ENCODE data around the gene RIN1.

RIN1 gene

GRCh38 chr11:66293777-66294625 lies 42.2 kb downstream of the RIN1 start:
- DNase-seq = no peak

DNA sequence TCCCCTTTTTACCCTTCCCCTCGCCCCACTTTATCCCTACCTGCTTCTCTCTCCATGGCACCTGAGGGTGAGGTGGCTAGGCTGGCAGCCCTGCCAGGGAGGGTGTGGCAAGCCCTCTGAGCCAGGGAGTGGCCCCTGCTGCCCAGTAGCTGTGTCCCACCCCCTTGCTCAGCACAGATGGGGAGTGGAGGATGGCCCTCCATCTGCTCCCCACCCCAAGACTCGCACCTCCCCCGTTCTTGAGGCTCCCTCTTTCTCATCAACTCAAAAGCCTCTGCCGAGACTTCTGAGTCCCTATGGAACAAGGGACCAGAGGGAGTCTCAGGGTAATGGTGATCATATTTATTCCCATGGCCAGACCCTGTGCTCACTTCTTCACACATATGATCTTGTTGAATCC lies 42.9 kb downstream of the RIN1 start:
- DNase-seq = no peak

DNA sequence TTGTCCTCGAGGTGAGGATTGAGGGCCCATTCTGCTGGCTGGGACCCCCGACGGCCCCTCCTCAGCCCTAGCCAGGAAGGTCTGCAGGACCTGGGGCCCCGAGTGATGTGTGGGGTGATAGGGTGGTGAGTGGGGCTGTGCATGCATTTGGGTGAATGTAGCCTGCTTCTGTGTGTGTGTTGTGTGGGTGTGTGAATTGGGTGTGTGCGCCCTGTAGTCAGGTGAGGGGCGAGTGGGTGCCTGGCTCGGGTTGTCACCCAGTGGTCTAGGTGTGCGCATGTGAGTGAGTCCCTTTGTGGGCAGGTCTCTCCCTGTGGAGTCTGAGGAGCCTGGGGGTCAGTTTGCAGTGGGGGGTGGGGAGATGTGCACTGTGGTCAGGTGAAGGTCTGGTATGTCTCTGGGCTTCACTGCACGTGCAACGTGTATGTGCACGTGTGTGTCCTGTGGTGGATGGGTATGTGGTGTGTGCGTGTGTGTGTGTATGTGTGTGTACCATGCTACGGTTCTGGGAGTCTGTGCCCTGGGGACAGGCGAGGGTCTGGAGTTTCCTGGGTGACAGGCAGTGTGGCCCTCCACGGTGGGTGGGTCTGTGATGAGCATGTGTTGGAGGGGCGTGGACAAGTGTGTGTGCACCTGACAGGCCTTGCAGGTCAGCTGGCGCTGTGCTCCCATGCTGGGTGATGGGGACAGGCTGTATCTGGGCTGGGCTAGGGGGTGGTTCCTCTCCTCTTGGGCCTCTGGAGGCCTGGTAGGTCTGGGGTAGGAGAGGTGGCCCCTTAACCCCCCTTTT lies 43.5 kb downstream of the RIN1 start:
- DNase-seq = no peak

DNA sequence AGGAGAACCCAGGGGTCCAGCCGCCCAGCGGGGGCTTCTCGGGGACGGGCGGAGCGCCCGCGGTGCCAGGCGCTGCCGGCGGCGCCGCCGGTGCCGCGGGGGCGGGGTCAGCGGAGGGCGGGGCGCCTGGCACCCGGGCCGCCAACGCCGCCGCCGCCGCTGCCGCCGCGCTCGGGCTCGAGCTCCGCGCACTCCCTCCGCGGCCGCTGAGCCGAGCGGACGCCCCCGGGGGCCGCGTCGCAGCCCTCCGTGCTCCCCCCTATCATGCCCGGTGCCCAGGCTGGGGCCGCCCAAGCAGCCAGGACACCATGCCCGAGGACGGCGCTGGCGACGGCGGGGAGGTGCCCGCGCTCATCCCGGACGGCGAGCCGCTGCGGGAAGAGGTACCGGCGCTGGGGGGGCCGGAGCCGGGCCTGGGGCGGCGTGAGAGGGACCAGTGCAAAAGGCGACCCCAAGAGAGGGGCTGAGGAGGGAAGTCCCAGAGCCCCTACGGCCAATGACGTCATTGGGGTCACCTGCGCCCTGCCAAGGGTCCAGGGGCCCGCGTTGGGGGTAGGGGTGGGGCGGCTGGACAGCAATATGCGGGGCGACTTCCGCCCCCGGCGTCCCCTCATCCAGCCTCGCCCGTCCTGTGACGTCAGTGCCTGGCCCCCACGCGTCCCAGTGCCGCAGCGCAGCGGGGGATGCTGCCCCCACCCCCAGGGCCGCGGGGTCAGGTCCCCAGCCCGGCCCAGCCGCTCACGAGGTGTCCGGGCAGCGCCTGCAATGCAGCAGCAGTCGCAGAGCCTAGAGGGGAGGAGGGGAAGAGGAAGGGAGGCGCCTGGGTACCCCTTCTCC lies 44.3 kb downstream of the RIN1 start, which contains the start of gene TMEM151A:
Gene TMEM151A (plus strand): TSS at position 189 of the 837 bp plus-strand sequence. CDS start 120 bp downstream, at position 309.
- no peak for DNase-seq

- no peak for DNase-seq
Measured at GRCh38 chr11:66291303-66291705, 44.9 kb downstream of the RIN1 start.

DNA sequence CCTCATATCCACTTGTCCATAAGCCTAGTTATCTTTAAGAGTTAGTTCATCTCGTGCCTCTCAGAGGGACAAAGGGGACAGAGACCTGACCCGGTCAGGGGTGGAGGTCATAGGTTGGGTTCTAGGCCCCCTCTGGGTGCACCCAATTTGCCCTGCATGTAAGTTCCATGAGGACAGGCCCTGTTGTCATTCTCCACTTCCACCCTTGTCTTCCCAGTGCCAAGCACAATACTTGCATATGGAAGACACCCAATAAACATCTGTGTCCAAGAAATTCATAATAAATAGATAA lies 46.0 kb downstream of the RIN1 start:
- no peak for DNase-seq

- DNase-seq = peak in 1 of 2 donors; percentile 70
Measured at GRCh38 chr11:66289548-66290329, 46.5 kb downstream of the RIN1 start.

- DNase-seq = peak; percentile 80 to 99
Measured at GRCh38 chr11:66288671-66289547, 47.3 kb downstream of the RIN1 start, which contains the start of gene YIF1A. TSS of gene YIF1A (minus strand) at chr11:66289143. CDS start at chr11:66288985, 158 bp downstream.

- DNase-seq = no peak
Measured at GRCh38 chr11:66287889-66288670, 48.2 kb downstream of the RIN1 start.

DNA sequence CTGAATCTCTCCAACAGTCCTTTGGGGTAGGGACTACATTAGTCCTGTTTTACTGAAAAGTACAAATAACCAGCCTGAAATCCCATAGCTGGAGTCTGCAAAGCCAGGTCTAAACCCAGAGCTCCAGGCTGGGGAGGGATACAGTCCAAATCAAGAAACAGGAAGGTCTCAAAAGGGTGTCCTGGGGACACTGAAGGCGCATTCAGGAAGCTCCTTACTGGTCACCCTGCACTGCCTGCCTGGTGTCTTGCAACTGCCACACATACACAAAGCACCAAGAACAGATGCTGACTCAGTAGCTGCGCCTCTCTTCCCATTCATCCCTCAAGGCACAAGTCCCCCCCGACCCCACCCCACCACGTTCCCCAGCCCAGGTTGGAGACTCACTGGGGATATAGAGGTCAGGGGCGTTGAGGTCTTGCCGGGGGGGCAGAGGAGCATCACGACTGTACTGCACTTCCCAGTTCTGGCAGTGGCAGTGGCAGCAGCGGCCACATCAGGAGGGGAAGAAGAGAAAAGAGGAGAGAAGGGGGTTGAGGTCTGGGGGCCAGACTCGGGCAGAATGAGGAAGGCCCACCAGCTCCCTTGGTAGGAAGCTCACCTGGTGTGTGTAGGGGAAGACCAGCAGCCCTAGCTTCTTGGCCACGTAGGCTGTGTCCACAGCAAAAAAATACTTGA lies 48.9 kb downstream of the RIN1 start:
- DNase-seq = no peak

- no peak for DNase-seq
Measured at GRCh38 chr11:66286699-66287098, 49.5 kb downstream of the RIN1 start.

DNA sequence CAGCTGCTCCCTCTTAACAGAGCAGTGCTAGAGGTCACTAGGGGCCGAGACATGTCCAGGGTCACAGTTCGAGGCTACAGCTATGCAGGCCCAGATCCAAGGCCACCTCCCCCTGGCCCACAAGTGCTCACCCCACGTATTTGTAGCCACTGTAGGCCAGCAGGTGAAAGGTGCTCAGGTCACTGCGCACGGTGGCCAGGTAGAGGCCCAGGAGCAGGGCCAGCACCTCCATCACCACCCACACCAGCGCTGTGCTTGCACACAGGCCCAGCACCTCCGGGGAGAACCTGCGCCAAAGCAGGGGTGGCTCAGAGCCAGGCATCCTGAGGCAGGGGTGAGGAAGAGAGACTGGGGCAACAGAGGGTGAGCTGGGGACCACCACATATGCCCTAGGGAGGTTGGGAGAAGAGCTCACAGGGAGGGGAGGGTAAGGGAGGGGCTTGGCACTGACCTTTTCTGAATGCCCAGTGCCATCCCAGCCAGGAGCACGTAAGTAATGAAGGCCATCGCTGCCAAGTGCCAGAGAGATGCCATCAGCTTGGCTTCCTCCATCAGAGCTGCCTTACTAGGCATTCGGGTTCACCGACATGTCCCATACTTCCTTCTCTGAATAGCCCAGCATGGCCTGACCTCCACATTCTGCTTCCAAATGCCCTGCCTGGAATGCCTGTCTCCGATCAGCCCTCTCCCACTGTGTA lies 50.8 kb downstream of the RIN1 start:
- DNase-seq = no peak

- DNase-seq = no peak
Measured at GRCh38 chr11:66284526-66285078, 51.6 kb downstream of the RIN1 start.

DNA sequence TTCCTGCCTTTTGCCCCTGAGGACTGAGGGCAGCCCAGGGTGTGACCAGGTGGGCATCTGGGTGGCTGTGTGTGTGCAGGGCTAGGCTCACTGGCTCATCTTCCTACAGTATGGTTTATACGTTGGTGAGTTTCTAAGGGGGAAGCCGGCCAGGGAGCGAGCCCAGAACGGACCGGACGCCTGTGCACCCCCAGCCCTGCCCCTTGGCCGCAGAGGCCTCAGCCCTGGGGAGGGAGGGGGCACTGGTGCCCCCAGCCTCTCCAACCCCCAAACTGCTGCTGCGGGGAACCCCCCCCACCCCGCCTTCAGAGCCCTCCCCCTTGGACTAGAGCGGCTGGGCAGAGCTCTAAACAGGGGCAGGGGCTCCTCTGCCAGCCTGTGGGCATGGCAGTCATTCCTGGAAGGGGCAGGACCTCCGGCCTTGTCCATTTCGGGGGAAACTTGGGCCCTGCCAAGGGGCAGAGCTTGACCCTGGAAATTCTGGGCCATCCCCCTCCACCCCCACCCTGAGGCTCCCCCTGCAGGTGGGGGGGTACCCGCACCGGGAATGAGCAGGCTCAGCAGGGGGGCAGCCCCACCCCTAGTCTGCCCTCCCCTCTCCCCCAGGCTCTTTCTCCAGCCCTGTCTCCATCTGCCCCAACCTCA lies 52.7 kb downstream of the RIN1 start:
- no peak for DNase-seq

GRCh38 chr11:66282468-66283455 lies 53.5 kb downstream of the RIN1 start:
- peak; percentile 87 to 92 for DNase-seq

Data from bone marrow (tissue), 2 donors.